GM12865 (cell line): ENCODE measurements around the gene HSPH1.

Experiments
- DNase-seq: peaks from one replicate; pipeline ENCODE4 v3.0.0; 2010; ENCODE audit warnings: low read depth
- H3K4me3 ChIP-seq: 2 replicates; pipeline ENCODE4 v1.5.1; 2011; ENCODE audit warnings: mild to moderate bottlenecking, low read depth, low read length, control low read depth
- CTCF ChIP-seq: IDR thresholded peaks from 2 replicates; pipeline ENCODE4 v1.5.1; 2011; ENCODE audit warnings: low read length, control low read depth, low read depth, inconsistent platforms; ENCODE audit not compliant: insufficient read depth; ENCODE audit errors: missing control alignments

Gene HSPH1

GRCh38 chr13:31131470-31131961 is 30.2 kb downstream of the HSPH1 start:
- DNase-seq, result peak; percentile 21
- TF ChIP-seq CTCF, result no peak
- no peak overlapping the region for H3K4me3 ChIP-seq

GRCh38 chr13:31129419-31129818 is 32.3 kb downstream of the HSPH1 start:
- no peak for DNase-seq
- no peak overlapping the region for H3K4me3 ChIP-seq
- TF ChIP-seq CTCF, result no peak

- no peak for TF ChIP-seq CTCF
- no peak for DNase-seq
- H3K4me3 ChIP-seq, result no peak overlapping the region
These were observed 37.5 kb downstream of the HSPH1 start for GRCh38 chr13:31124204-31124603.

GRCh38 chr13:31122544-31123260 is 39.0 kb downstream of the HSPH1 start:
- H3K4me3 ChIP-seq, result no peak overlapping the region
- no peak for DNase-seq
- TF ChIP-seq CTCF, result no peak

- no peak for DNase-seq
- no peak overlapping the region for H3K4me3 ChIP-seq
- no peak for TF ChIP-seq CTCF
These were observed 39.6 kb downstream of the HSPH1 start for GRCh38 chr13:31122143-31122542.

- TF ChIP-seq CTCF, result no peak
- H3K4me3 ChIP-seq, result no peak overlapping the region
- no peak for DNase-seq
These were observed 40.1 kb downstream of the HSPH1 start for GRCh38 chr13:31121379-31122140.
